Fibroblast of mammary gland (primary cell): ENCODE measurements around the gene NANOS3.

Source experiments
- DNase-seq: peaks from one replicate; pipeline ENCODE4 v3.0.0-alpha.2; 2010; ENCODE audit warnings: low read depth
- H3K4me3 ChIP-seq: 2 replicates; pipeline ENCODE4 v1.5.1; 2011; ENCODE audit warnings: low read depth, mild to moderate bottlenecking, low read length, moderate library complexity; ENCODE audit not compliant: control insufficient read depth
- TF ChIP-seq, protein P1 (sequence below): conservative IDR thresholded peaks from 2 replicates; pipeline ENCODE4 v1.5.1; 2011; ENCODE audit warnings: low read depth, low read length, inconsistent platforms; ENCODE audit not compliant: control insufficient read depth, insufficient read depth

Gene NANOS3

DNA sequence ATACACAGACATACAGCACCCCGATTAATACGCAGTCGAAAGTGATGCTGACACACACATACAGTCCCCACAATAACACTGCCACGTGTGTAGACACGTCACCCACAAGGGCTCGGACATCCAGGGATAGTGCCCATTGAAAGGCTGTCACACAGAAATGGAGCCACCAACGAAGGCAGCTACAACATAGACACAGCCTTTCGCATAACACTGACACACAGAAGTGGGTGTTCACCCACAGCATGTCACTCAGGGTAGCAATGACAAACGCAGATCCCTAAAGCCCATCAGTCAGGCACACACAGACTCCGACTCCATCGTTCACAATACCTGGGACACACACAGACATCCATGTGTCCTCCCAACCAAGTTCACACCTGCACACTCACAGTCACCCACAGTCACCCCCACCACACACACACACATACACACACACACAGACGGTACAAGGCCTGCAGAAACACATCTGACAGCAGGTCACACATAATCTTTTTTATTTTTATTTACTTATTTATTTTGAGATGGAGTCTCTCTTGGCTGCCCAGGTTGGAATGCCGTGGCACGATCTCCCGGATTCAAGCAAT lies 10.4 kb upstream of the NANOS3 start:
- no peak for DNase-seq
- no peak overlapping the region for H3K4me3 ChIP-seq
- TF ChIP-seq, protein P1, sequence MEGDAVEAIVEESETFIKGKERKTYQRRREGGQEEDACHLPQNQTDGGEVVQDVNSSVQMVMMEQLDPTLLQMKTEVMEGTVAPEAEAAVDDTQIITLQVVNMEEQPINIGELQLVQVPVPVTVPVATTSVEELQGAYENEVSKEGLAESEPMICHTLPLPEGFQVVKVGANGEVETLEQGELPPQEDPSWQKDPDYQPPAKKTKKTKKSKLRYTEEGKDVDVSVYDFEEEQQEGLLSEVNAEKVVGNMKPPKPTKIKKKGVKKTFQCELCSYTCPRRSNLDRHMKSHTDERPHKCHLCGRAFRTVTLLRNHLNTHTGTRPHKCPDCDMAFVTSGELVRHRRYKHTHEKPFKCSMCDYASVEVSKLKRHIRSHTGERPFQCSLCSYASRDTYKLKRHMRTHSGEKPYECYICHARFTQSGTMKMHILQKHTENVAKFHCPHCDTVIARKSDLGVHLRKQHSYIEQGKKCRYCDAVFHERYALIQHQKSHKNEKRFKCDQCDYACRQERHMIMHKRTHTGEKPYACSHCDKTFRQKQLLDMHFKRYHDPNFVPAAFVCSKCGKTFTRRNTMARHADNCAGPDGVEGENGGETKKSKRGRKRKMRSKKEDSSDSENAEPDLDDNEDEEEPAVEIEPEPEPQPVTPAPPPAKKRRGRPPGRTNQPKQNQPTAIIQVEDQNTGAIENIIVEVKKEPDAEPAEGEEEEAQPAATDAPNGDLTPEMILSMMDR: no peak

DNA sequence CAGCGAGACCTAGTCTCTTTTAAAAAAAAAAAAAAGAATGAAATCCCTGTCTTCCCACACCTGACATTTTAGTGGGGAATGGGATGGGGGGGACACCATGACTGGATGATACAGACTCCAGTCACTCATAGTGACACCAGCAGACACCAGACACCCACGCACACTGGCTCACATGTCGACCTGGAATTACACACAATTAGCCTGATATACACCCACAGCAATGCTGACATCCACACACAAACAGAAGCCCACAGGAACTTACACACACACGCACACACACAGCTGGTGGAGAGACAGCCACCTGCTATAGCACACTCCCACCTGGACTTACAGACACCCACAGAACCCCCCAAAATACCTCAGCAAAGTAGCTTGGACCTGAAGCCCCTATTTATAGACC lies 8.3 kb upstream of the NANOS3 start:
- H3K4me3 ChIP-seq: no peak overlapping the region
- TF ChIP-seq, protein P1: no peak
- no peak for DNase-seq

DNA sequence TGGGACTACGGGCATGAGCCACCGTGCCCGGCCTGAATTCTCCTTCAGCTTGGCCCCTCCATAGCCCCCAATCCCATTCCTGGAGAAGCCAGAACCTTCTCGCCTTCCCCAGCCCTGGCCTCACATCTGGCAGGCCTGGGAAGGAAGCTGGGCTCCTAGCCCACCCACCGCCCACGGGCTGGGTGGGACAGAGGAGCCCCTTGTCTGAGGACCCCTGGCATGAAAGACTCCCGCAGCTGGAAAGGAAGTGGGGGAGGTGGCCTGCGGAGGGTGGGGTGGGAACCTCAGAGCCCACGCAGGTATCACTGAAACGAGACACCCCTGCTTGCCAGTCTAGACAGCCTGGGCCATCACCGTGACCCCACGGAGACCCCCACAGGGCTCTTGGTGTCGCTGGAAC lies 7.7 kb upstream of the NANOS3 start:
- TF ChIP-seq, protein P1: no peak
- no peak overlapping the region for H3K4me3 ChIP-seq

DNA sequence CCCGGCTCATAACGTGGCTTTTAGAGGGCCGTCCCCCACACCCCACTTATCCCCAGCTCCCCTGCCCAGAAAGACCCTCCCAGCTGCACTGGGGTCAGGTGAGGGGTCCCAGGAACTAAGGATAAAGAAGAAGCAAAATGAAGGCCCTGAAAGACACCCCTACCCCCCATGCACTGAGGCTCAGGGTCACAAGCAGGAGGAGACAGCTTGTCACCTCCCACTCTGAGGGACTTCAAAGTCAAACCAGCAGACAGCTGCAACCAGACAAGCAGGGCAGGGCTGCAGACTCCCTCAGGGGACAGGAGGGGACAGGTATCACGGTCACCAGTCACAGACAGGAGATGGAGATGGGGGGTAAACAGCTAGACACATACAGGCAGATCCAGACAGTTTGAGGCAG lies 6.1 kb upstream of the NANOS3 start:
- TF ChIP-seq, protein P1: no peak
- H3K4me3 ChIP-seq: no peak overlapping the region
- no peak for DNase-seq

More for the DNA sequence above, 7.7 kb upstream of the NANOS3 start:
- no peak for DNase-seq

DNA sequence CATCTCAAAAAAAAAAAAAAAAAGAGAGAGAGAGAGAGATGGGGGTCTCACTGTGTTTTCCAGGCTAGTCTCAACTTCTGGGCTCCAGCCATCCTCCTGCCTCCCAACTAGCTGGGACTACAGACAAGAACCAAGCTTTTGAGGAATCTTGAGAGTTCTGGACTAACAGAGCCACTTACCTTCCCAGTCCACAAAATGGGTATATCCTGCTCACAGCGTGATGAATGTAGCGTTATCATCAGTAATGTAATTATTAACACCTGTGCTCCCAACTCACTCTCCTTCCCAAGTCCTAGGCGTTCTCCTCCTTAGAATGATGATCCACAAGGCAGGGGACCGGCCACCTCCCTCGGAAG lies 4.6 kb upstream of the NANOS3 start:
- TF ChIP-seq, protein P1: no peak
- H3K4me3 ChIP-seq: no peak overlapping the region
- DNase-seq: no peak

DNA sequence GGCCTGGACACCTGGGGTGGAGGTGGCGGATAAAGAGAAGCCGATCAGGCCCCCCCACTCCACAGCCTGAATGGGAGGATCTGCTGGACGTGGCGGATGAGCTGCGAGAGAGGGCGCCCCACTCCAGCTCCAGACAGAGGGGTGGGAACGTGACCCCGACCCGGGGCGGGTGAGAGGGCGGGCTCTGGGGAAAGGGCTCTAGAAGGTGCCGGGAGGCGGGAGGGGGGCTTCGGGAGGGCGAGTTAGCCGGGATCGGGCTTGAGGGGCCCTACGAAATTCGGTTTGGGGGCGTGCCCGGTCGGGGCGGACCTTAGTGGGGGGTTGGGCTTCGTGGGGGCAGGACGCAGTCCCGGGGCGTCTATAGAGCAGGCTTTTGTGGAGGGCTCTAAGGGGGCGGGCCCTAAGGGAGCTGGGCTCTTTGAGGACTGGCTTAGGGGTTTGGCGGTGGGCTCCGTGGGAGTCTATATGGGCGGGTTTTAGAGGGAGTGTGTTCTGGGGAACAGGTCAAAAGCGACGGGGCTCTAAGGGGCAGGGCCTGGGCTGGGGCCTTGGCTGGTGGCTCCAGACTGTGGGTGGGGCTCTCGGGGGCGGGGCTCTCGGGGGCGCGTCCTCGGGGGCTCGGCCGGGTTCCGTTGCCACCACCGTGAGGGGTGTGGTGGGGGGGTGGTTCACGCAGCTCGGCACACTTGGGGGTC lies 4.1 kb upstream of the NANOS3 start:
- peak overlapping the region; percentile 13 for H3K4me3 ChIP-seq
- DNase-seq: no peak
- TF ChIP-seq, protein P1: no peak

DNA sequence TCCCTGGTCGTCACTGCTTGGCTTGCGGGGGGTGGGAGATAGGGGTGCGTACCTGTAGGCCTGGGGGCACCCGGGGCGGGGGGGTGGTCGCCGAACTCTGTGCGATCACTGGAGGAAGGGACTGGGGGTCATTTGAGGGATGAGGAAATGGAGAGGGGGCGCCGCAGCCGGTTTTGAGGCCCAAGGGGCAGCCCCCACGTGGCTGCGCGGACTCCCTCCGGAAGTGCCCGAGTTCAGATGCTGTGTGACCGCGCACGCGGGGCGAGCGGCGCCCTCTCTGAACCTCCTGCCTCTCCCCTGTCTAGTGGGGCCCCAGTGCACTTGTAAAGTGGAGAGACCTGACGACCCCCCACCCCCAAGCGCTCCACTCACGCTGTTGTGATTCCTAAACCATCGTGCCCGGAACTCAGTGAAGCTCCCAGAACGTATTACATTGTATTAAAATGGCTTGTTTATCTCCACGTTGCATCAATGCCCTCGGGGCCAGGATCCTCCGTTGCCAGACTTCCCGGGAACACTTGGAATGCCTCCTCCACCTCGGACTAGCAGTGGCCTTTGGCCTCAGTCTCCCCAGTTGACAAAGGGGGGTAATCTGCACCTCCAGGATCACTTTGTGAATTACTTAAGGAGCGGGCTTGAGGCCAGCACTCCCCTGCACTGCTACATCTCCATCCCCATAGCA lies 3.0 kb upstream of the NANOS3 start:
- TF ChIP-seq, protein P1: no peak
- H3K4me3 ChIP-seq: no peak overlapping the region
- no peak for DNase-seq
